H1 (cell line): Measurements from ENCODE around the gene NYAP2. TPM values are rescaled to one million over a fixed set of nuclear protein-coding genes. Genes with fewer than 3 reads are reported as not detected.

Source experiments
- CTCF ChIA-PET: fragments of 300-600 bp; sonication (Branson Sonifier 250); formaldehyde crosslinking; loops from one replicate; lab custom pipeline; 2021; ENCODE audit not compliant: partially characterized antibody; lab: Charles Lee
- POLR2A ChIA-PET: fragments of 300-600 bp; sonication (Branson Sonifier 250); formaldehyde crosslinking; loops from one replicate; lab custom pipeline; 2021; ENCODE audit warnings: inconsistent platforms; ENCODE audit not compliant: partially characterized antibody; lab: Charles Lee
- DNase-seq, 2 experiments: peaks; one replicate each; pipeline versions ENCODE4 v3.0.0 to v3.0.0-alpha.2; 2010 to 2022; ENCODE audit warnings: low spot score in 2 of 2, low read depth in 1 of 2, mixed read lengths in 1 of 2
- FAIRE-seq: peaks from 2 replicates; lab custom pipeline; 2011; peaks lifted over from hg19 to GRCh38; lab: Jason Lieb, UNC
- H2AFZ ChIP-seq: 2 replicates; pipeline ENCODE4 v1.8.1; 2012; ENCODE audit warnings: low read length, inconsistent platforms
- H2AK5ac ChIP-seq: 2 replicates; pipeline ENCODE4 v1.6.1; 2013; ENCODE audit warnings: low read depth, low read length
- H2BK120ac ChIP-seq: replicated peaks from 2 replicates; pipeline ENCODE3; 2013; ENCODE audit warnings: low read depth, low read length, inconsistent platforms
- H2BK12ac ChIP-seq: 2 replicates; pipeline ENCODE4 v1.6.1; 2013; ENCODE audit warnings: low read depth, low read length
- H2BK15ac ChIP-seq: 2 replicates; pipeline ENCODE4 v1.6.1; 2013; ENCODE audit warnings: low read length
- H2BK20ac ChIP-seq: 2 replicates; pipeline ENCODE4 v1.6.1; 2013; ENCODE audit warnings: low read length
- H2BK5ac ChIP-seq: 2 replicates; pipeline ENCODE4 v1.6.1; 2013; ENCODE audit warnings: low read depth, low read length
- H3K14ac ChIP-seq: 2 replicates; pipeline ENCODE4 v1.6.1; 2013; ENCODE audit warnings: inconsistent platforms; ENCODE audit not compliant: insufficient read length
- H3K18ac ChIP-seq: 2 replicates; pipeline ENCODE4 v1.6.1; 2013; ENCODE audit warnings: low read length; ENCODE audit errors: extremely low read depth
- H3K23ac ChIP-seq: 2 replicates; pipeline ENCODE4 v1.6.1; 2013; ENCODE audit warnings: inconsistent platforms; ENCODE audit not compliant: insufficient read length
- H3K23me2 ChIP-seq: 2 replicates; pipeline ENCODE4 v1.6.1; 2013; ENCODE audit warnings: low read depth, low read length
- H3K27ac ChIP-seq: 2 replicates; pipeline ENCODE4 v1.6.1; 2011; ENCODE audit warnings: low read depth, low read length, inconsistent platforms
- H3K27me3 ChIP-seq, 4 experiments: replicated peaks in 1 of 4; 1 replicate in 1 of 4; 2 replicates in 3 of 4; pipeline versions ENCODE4 v1.6.1 to v1.8.1; 2011 to 2013; ENCODE audit warnings: low read length in 3 of 4, mild to moderate bottlenecking in 3 of 4, inconsistent platforms in 2 of 4, mixed read lengths in 2 of 4, moderate library complexity in 1 of 4; ENCODE audit not compliant: control insufficient read depth in 3 of 4, insufficient read depth in 3 of 4; ENCODE audit errors: extremely low read depth in 1 of 4
- H3K36me3 ChIP-seq, 4 experiments: 2 replicates each; pipeline versions ENCODE4 v1.6.1 to v1.8.1; 2011 to 2013; ENCODE audit warnings: mild to moderate bottlenecking in 4 of 4, low read length in 3 of 4, moderate library complexity in 2 of 4, control low read depth in 1 of 4, inconsistent platforms in 1 of 4; ENCODE audit not compliant: insufficient read depth in 4 of 4, control insufficient read depth in 2 of 4
- H3K4ac ChIP-seq: replicated peaks from 2 replicates; pipeline ENCODE3; 2013; ENCODE audit warnings: low read length, low read depth, mixed read lengths, inconsistent platforms; ENCODE audit not compliant: insufficient read length
- H3K4me1 ChIP-seq, 4 experiments: replicated peaks in 1 of 4; 1 replicate in 1 of 4; 2 replicates in 3 of 4; pipeline versions ENCODE4 v1.6.1 to v1.8.1; 2011 to 2013; ENCODE audit warnings: low read length in 3 of 4, inconsistent platforms in 2 of 4, mixed read lengths in 1 of 4; ENCODE audit not compliant: insufficient read depth in 4 of 4, control insufficient read depth in 3 of 4
- H3K4me2 ChIP-seq, 2 experiments: 2 replicates each; pipeline versions ENCODE4 v1.6.1 to v1.8.1; 2011 to 2013; ENCODE audit warnings: low read depth in 2 of 2, low read length in 2 of 2, control low read depth in 1 of 2, inconsistent platforms in 1 of 2, mild to moderate bottlenecking in 1 of 2; ENCODE audit not compliant: insufficient read depth in 1 of 2
- H3K4me3 ChIP-seq, 4 experiments: fragments of 200-600, 300-600 bp in 1 of 4; sonication (generic), shearing (Covaris generic), sonication (Bioruptor Twin) in 1 of 4; 2 replicates each; pipeline versions ENCODE4 v1.5.1 to v1.8.1; 2011 to 2016; ENCODE audit warnings: low read length in 4 of 4, low read depth in 3 of 4, control low read depth in 2 of 4, inconsistent platforms in 2 of 4, mild to moderate bottlenecking in 2 of 4, mixed read lengths in 1 of 4, moderate library complexity in 1 of 4; ENCODE audit not compliant: insufficient read depth in 2 of 4; ENCODE audit errors: extremely low read depth in 1 of 4
- H3K56ac ChIP-seq: replicated peaks from 2 replicates; pipeline ENCODE3; 2013; ENCODE audit warnings: low read depth, mild to moderate bottlenecking, mixed read lengths, low read length, inconsistent platforms; ENCODE audit not compliant: insufficient read length
- H3K79me1 ChIP-seq: 2 replicates; pipeline ENCODE4 v1.6.1; 2013; ENCODE audit warnings: low read depth, low read length, control low read depth
- H3K79me2 ChIP-seq, 2 experiments: 2 replicates each; pipeline versions ENCODE4 v1.6.1 to v1.8.1; 2012 to 2013; ENCODE audit warnings: low read length in 2 of 2, mild to moderate bottlenecking in 2 of 2, inconsistent platforms in 1 of 2; ENCODE audit not compliant: insufficient read depth in 2 of 2, control insufficient read depth in 1 of 2
- H3K9ac ChIP-seq, 4 experiments: replicated peaks in 1 of 4; 1 replicate in 1 of 4; 2 replicates in 3 of 4; pipeline versions ENCODE4 v1.6.1 to v1.8.1; 2011 to 2013; ENCODE audit warnings: low read depth in 3 of 4, low read length in 3 of 4, control low read depth in 2 of 4, mild to moderate bottlenecking in 2 of 4, moderate library complexity in 2 of 4, inconsistent platforms in 1 of 4; ENCODE audit errors: extremely low read depth in 1 of 4
- H3K9me3 ChIP-seq, 2 experiments: 2 replicates each; pipeline versions ENCODE4 v1.6.1 to v1.8.1; 2012 to 2013; ENCODE audit warnings: mild to moderate bottlenecking in 2 of 2, moderate library complexity in 2 of 2, control low read depth in 1 of 2, inconsistent platforms in 1 of 2, low read depth in 1 of 2, low read length in 1 of 2, mixed read lengths in 1 of 2; ENCODE audit not compliant: insufficient read depth in 2 of 2
- H4K20me1 ChIP-seq, 2 experiments: replicated peaks in 1 of 2; 2 replicates each; pipeline versions ENCODE3 to v1.8.1; 2011 to 2013; ENCODE audit warnings: inconsistent platforms in 2 of 2, low read length in 2 of 2, mild to moderate bottlenecking in 1 of 2; ENCODE audit not compliant: insufficient read depth in 2 of 2, control insufficient read depth in 1 of 2
- H4K5ac ChIP-seq: 2 replicates; pipeline ENCODE4 v1.6.1; 2013; ENCODE audit warnings: low read length, low read depth, mixed read lengths, inconsistent platforms; ENCODE audit not compliant: insufficient read length
- H4K8ac ChIP-seq: 2 replicates; pipeline ENCODE4 v1.8.0; 2013; ENCODE audit warnings: mild to moderate bottlenecking, moderate library complexity, low read length, inconsistent platforms; ENCODE audit not compliant: insufficient read depth; ENCODE audit errors: extremely low read depth
- H4K91ac ChIP-seq: replicated peaks from 2 replicates; pipeline ENCODE3; 2013; ENCODE audit warnings: low read length, mixed read lengths, inconsistent platforms; ENCODE audit not compliant: insufficient read length
- CREB1 ChIP-seq: IDR thresholded peaks from 2 replicates; pipeline ENCODE4 v1.6.1; 2012; ENCODE audit warnings: inconsistent platforms
- POU5F1 ChIP-seq: IDR thresholded peaks from 2 replicates; pipeline ENCODE4 v1.6.1; 2011; ENCODE audit warnings: low read depth, mild to moderate bottlenecking, low read length, moderate library complexity
- RXRA ChIP-seq: IDR thresholded peaks from 2 replicates; pipeline ENCODE4 v1.6.1; 2011; ENCODE audit warnings: low read depth, mild to moderate bottlenecking, low read length, moderate library complexity; ENCODE audit not compliant: insufficient read depth
- TEAD4 ChIP-seq: IDR thresholded peaks from 2 replicates; pipeline ENCODE4 v1.6.1; 2012; ENCODE audit warnings: low read depth, low read length, inconsistent platforms, mixed read lengths
- WGBS, 2 experiments: shearing (Covaris generic) in 1 of 2; methylation state at CpG; one replicate each; pipeline versions ENCODE4 v1.1.6 to v1.1.7; 2013 to 2015; ENCODE audit warnings: low lambda C conversion rate in 2 of 2, mixed read lengths in 2 of 2, inconsistent platforms in 1 of 2, low coverage in 1 of 2, missing lambda C conversion rate in 1 of 2; ENCODE audit not compliant: insufficient replicate concordance in 2 of 2, insufficient coverage in 1 of 2, insufficient read length in 1 of 2; ENCODE audit errors: extremely low coverage in 1 of 2, missing lambda C conversion rate in 1 of 2; 5-methylcytosine and 5-hydroxymethylcytosine counted together
- polyA plus RNA-seq, 7 experiments: library from polyadenylated mRNA; depleted of rRNA in 3 of 7; stranded (reverse) in 5 of 7; unstranded in 2 of 7; fragments of >200 nt in 5 of 7; fragments of 200-250 nt in 2 of 7; gene quantifications; 1 replicate in 5 of 7; 2 replicates in 1 of 7; 4 replicates in 1 of 7; pipeline versions ENCODE4 v1.2.1 to v1.2.3, GENCODE V29; 2011 to 2013; ENCODE audit warnings: missing spikeins in 2 of 7, mixed read lengths in 2 of 7
- total RNA-seq: library from RNA; stranded (reverse); fragmentation: NEBNext Ultra II Directional; extraction: Animal tissue kit (Norgen Biotek cat#: 25700); gene quantifications from 2 replicates; pipeline ENCODE4 v1.2.1, GENCODE V29; 2021

The NYAP2 gene
- total and polyA plus RNA-seq, 2 of the 8 experiments (the other 6 are each of a cell fraction or from before 2014, with no cell fraction given): not detected

DNA sequence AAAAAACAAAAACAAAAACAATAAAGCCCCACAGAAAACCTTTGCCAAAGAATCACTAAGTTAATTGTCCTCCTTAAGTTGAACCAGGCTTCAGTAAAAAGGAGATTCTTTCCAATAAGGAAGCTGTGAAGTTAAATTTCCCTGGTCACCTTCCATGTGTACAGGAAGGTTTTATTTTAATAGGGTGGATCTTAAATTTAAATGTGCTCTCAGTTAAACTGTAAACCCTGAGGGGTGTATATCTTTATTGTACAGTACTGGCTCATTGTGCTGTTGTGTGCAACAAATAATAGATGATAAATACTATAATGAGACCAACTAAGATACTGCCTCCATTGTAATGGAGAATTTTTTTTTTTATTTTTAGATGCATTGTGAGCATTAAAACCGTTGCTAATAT lies 97.1 kb downstream of the NYAP2 start:
- no peak overlapping the region for H3K9ac ChIP-seq
- no peak overlapping the region for H3K14ac ChIP-seq
- no peak overlapping the region for H2BK15ac ChIP-seq
- no peak overlapping the region for H3K4me2 ChIP-seq
- POLR2A ChIA-PET: interaction anchor here (0.7 kb wide), 1 partner anchor 155 kb away, joined by 4 read pairs; no protein-coding TSS in a partner anchor
- H2BK20ac ChIP-seq: no peak overlapping the region
- H2AK5ac ChIP-seq: no peak overlapping the region
- no peak overlapping the region for H3K18ac ChIP-seq
- H2BK12ac ChIP-seq: no peak overlapping the region
- H3K9me3 ChIP-seq: no peaks in the 10 kb centered on the region
- no peak overlapping the region for H3K4me3 ChIP-seq
- H4K8ac ChIP-seq: no peak overlapping the region
- no peak overlapping the region for H3K56ac ChIP-seq
- no peak overlapping the region for H3K23ac ChIP-seq
- H3K23me2 ChIP-seq: no peaks in the 10 kb centered on the region
- H3K79me1 ChIP-seq: no peaks in the 10 kb centered on the region
- H3K27ac ChIP-seq: no peak overlapping the region
- FAIRE-seq (no peak), DNase-seq (no peak)
- H4K20me1 ChIP-seq: no peaks in the 10 kb centered on the region
- H2BK120ac ChIP-seq: no peak overlapping the region
- H3K79me2 ChIP-seq: no peaks in the 10 kb centered on the region
- no peaks in the 10 kb centered on the region for H3K27me3 ChIP-seq
- H2AFZ ChIP-seq: no peak overlapping the region
- H3K4ac ChIP-seq: no peak overlapping the region
- no peak overlapping the region for H4K5ac ChIP-seq
- CTCF ChIA-PET: interaction anchor here (1.2 kb wide), 1 partner anchor 9 kb away, joined by 3 read pairs; no protein-coding TSS in a partner anchor
- WGBS, 2 experiments: 89% methylated on average over 1 of the region's 1 CpG; no CpG with 5 or more reads in 1 of the 2 experiments
- no peak overlapping the region for H4K91ac ChIP-seq
- TF ChIP-seq RXRA (no peak), CREB1 (no peak), TEAD4 (no peak), POU5F1 (no peak)
- H3K4me1 ChIP-seq: peaks cover 0 to 2% (median 0%) of the 10 kb centered on the region in 4 experiments; a peak in 1 of 7 replicates
- no peak overlapping the region for H2BK5ac ChIP-seq
- H3K36me3 ChIP-seq: no peaks in the 10 kb centered on the region
